Measurements from ENCODE around the gene TINAGL1. TPM values are rescaled to one million over a fixed set of nuclear protein-coding genes. Genes with fewer than 3 reads are reported as not detected.

TINAGL1 gene
- polyA plus RNA-seq, 1 donor from 2014 or later: not detected

GRCh38 chr1:31556481-31557006, 19.8 kb upstream of the TINAGL1 start:
- H3K4me1 Mint-ChIP-seq: peaks cover 0 to 1% (median 0%) of the 10 kb centered on the region in 3 donors
- H3K9me3 Mint-ChIP-seq: peaks cover 0 to 13% (median 12%) of the 10 kb centered on the region in 3 donors
- H3K36me3 Mint-ChIP-seq: peaks cover 4% of the 10 kb centered on the region
- H3K27me3 Mint-ChIP-seq: peaks cover 21% of the 10 kb centered on the region
- H3K4me3 Mint-ChIP-seq: no peak overlapping the region
- H3K27ac Mint-ChIP-seq: no peak overlapping the region

- Mint-ChIP-seq H3K27me3 (peaks cover 40% of the 10 kb centered on the region), H3K4me3 (no peak overlapping the region), H3K9me3 (peaks cover 0 to 13% (median 12%) of the 10 kb centered on the region in 3 donors), H3K36me3 (peaks cover 4% of the 10 kb centered on the region), H3K4me1 (peaks cover 0 to 2% (median 0%) of the 10 kb centered on the region in 3 donors), H3K27ac (no peak overlapping the region)
These were observed 16.6 kb upstream of the TINAGL1 start for GRCh38 chr1:31559715-31560114.

- H3K4me1 Mint-ChIP-seq: peaks cover 0 to 2% (median 0%) of the 10 kb centered on the region in 3 donors
- H3K36me3 Mint-ChIP-seq: peaks cover 4% of the 10 kb centered on the region
- H3K27ac Mint-ChIP-seq: no peak overlapping the region
- H3K9me3 Mint-ChIP-seq: peaks cover 0 to 13% (median 12%) of the 10 kb centered on the region in 3 donors
- H3K4me3 Mint-ChIP-seq: peak overlapping the region in 1 of 4 donors; percentile 63
- peaks cover 40% of the 10 kb centered on the region for H3K27me3 Mint-ChIP-seq
These were observed 15.9 kb upstream of the TINAGL1 start for GRCh38 chr1:31560394-31560793.

GRCh38 chr1:31562707-31563360, 13.5 kb upstream of the TINAGL1 start:
- Mint-ChIP-seq H3K9me3 (peaks cover 0 to 13% (median 12%) of the 10 kb centered on the region in 3 donors), H3K36me3 (peaks cover 4% of the 10 kb centered on the region), H3K4me3 (no peak overlapping the region), H3K27ac (no peak overlapping the region), H3K4me1 (peaks cover 0 to 2% (median 0%) of the 10 kb centered on the region in 3 donors), H3K27me3 (peaks cover 35% of the 10 kb centered on the region)

DNA sequence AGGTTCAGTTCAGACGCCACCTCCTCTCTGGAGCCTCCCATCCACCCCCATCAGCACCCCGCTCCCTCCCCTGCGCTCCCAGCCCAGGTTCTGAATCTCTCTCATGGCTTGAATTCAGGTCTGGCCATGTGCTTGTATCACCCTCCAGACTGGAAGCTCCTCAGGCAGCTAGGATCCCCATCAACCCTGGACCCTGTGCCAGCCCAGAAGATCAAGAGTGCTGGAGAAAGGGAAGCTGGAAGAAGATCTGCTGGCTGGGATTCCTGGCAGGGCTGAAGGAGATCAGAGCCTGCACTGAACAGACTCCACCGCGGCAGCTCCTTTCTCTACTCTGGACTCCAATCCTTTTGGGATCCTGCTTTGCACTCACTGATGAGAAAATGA, 11.7 kb upstream of the TINAGL1 start:
- H3K27ac Mint-ChIP-seq: no peak overlapping the region
- peaks cover 3% of the 10 kb centered on the region for H3K36me3 Mint-ChIP-seq
- H3K4me3 Mint-ChIP-seq: no peak overlapping the region
- peaks cover 0 to 2% (median 0%) of the 10 kb centered on the region in 3 donors for H3K4me1 Mint-ChIP-seq
- H3K9me3 Mint-ChIP-seq: peaks cover 0 to 9% (median 8%) of the 10 kb centered on the region in 3 donors
- peaks cover 30% of the 10 kb centered on the region for H3K27me3 Mint-ChIP-seq

DNA sequence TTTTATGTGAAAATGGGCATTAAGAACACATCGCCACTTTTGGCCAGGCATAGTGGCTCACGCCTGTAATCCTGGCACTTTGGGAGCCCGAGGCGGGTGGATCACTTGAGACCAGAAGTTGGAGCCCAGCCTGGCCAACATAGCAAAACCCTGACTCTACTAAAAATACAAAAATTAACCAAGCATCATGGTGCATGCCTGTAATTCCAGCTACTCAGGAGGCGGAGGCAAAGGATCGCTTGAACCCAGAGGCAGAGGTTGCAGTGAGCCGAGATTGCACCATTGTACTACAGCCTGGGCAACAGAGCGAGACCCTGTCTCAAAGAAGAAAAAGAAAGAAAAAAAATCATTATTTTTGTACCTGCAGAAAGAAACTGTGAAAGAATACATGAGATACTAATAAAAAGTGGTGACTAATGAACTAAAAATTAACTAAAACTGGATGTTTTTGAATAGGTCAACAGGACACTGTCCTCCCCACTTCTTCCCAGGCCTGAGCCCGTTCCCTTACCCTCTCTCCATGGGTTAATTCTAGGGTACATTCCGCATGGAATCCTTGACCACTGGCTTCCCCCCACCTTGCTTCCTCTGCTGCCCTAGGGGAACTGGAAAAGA, 8.3 kb upstream of the TINAGL1 start:
- Mint-ChIP-seq H3K36me3 (no peaks in the 10 kb centered on the region), H3K9me3 (no peaks in the 10 kb centered on the region), H3K4me1 (peaks cover 0 to 3% (median 1%) of the 10 kb centered on the region in 3 donors), H3K27ac (no peak overlapping the region), H3K27me3 (peaks cover 16% of the 10 kb centered on the region), H3K4me3 (peak overlapping the region in 1 of 4 donors; percentile 2)

GRCh38 chr1:31568895-31569595, 7.3 kb upstream of the TINAGL1 start:
- no peaks in the 10 kb centered on the region for H3K9me3 Mint-ChIP-seq
- peaks cover 12% of the 10 kb centered on the region for H3K27me3 Mint-ChIP-seq
- H3K27ac Mint-ChIP-seq: peak overlapping the region in 1 of 3 donors; percentile 10
- no peaks in the 10 kb centered on the region for H3K36me3 Mint-ChIP-seq
- H3K4me1 Mint-ChIP-seq: peaks cover 0 to 3% (median 1%) of the 10 kb centered on the region in 3 donors
- no peak overlapping the region for H3K4me3 Mint-ChIP-seq

- Mint-ChIP-seq H3K4me1 (peaks cover 0 to 3% (median 0%) of the 10 kb centered on the region in 3 donors), H3K27me3 (peaks cover 6% of the 10 kb centered on the region), H3K36me3 (no peaks in the 10 kb centered on the region), H3K27ac (no peak overlapping the region), H3K9me3 (no peaks in the 10 kb centered on the region), H3K4me3 (no peak overlapping the region)
These were observed 6.6 kb upstream of the TINAGL1 start for GRCh38 chr1:31569596-31570173.

DNA sequence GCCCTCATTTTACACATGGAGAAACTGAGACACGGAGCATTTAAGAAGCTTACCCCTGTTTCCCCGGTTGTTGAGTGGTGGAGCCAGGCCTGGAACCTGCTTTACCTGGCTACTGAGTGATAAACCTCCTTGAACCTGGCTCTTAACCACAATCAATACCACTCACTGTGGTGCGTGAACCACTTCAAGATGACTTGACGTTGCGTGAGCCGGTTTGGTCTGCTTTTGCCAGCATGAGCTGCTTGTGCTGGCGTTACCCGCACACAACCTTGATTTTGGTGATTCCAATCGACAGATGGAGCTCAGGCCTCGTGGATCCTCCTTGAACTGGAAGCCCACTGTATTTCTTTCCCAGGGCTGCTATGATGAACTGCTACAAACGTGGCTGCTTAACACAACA, 6.1 kb upstream of the TINAGL1 start:
- peaks cover 0 to 3% (median 0%) of the 10 kb centered on the region in 3 donors for H3K4me1 Mint-ChIP-seq
- no peaks in the 10 kb centered on the region for H3K36me3 Mint-ChIP-seq
- no peaks in the 10 kb centered on the region for H3K9me3 Mint-ChIP-seq
- no peak overlapping the region for H3K27ac Mint-ChIP-seq
- peaks cover 6% of the 10 kb centered on the region for H3K27me3 Mint-ChIP-seq
- no peak overlapping the region for H3K4me3 Mint-ChIP-seq

GRCh38 chr1:31570906-31571305, 5.4 kb upstream of the TINAGL1 start:
- Mint-ChIP-seq H3K27me3 (peaks cover 4% of the 10 kb centered on the region), H3K36me3 (no peaks in the 10 kb centered on the region), H3K9me3 (no peaks in the 10 kb centered on the region), H3K4me1 (peaks cover 0 to 3% (median 0%) of the 10 kb centered on the region in 3 donors), H3K27ac (no peak overlapping the region), H3K4me3 (no peak overlapping the region)

GRCh38 chr1:31571340-31572295, 4.7 kb upstream of the TINAGL1 start:
- no peaks in the 10 kb centered on the region for H3K36me3 Mint-ChIP-seq
- H3K9me3 Mint-ChIP-seq: no peaks in the 10 kb centered on the region
- no peak overlapping the region for H3K27ac Mint-ChIP-seq
- H3K4me3 Mint-ChIP-seq: no peak overlapping the region
- H3K27me3 Mint-ChIP-seq: peaks cover 10% of the 10 kb centered on the region
- peaks cover 0 to 3% (median 0%) of the 10 kb centered on the region in 3 donors for H3K4me1 Mint-ChIP-seq

DNA sequence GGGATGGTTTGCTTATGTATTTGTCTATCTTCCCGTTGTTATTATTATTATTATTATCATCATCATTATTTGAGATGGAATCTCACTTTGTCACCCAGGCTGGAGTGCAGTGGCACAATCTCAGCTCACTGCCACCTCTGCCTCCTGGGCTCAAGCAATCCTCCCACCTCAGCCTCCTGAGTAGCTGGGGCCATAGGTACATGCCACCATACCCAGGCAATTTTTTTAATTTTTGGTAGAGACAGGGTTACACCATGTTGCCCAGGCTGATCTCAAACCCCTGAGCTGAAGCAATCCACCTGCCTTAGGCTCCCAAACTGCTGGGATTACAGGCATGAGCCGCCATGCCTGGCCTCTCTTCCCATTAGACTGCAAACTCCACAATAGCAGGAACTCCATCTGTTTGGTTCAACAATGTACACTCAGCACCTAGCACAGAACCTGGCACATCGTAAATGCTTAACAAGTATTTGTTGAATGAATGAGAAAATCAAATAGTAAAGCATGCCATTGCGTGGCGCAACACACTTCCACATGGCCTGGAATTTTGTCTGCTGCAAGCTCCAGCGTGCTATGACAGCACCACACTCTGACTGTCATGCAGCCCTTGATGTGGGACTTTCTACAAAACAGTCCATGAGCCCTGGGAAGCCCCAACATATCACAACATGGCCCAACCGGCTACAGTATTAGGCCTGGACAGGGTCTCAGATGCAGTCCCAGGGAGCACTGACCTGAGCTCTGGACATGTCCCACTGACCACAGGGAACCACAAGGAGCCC, 3.8 kb upstream of the TINAGL1 start:
- Mint-ChIP-seq H3K4me3 (no peak overlapping the region), H3K9me3 (no peaks in the 10 kb centered on the region), H3K4me1 (peaks cover 0 to 3% (median 0%) of the 10 kb centered on the region in 3 donors), H3K27ac (no peak overlapping the region), H3K36me3 (no peaks in the 10 kb centered on the region), H3K27me3 (peaks cover 10% of the 10 kb centered on the region)

GRCh38 chr1:31573261-31573660, 3.1 kb upstream of the TINAGL1 start:
- Mint-ChIP-seq H3K27ac (no peak overlapping the region), H3K9me3 (no peaks in the 10 kb centered on the region), H3K36me3 (no peaks in the 10 kb centered on the region), H3K4me1 (peaks cover 0 to 3% (median 0%) of the 10 kb centered on the region in 3 donors), H3K4me3 (no peak overlapping the region), H3K27me3 (peaks cover 10% of the 10 kb centered on the region)
